NCI-H1092 (cell line): ENCODE results near the gene VTI1A.
"Not testable (repeated sequence)": the region's sequence is repeated elsewhere in the genome, so short reads cannot be mapped to it uniquely, and the experiment has no call there.

Source experiments
- DNase-seq: peaks from one replicate; lab custom pipeline; 2025; lab: John Stamatoyannopoulos, UW

Gene VTI1A

GRCh38 chr10:112588225-112588990, 141.4 kb downstream of the VTI1A start:
- DNase-seq = no peak

- DNase-seq = no peak
These were observed 142.1 kb downstream of the VTI1A start for GRCh38 chr10:112589081-112589480.

DNA sequence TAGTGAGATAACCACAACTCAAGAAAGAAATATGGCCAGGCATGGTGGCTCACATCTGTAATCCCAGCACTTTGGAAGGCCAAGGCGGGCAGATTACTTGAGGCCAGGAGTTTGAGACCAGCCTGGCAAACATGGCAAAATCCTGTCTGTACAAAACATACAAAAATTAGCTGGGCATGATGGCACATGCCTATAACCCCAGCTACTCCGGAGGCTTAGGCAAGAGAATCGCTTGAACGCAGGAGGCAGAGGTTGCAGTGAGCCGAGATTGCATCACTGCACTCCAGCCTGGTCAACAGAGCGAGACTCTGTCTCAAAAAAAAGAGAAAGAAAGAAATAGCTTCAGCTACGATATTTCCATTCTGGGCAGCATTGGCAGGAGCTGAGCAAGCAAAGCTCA, 143.8 kb downstream of the VTI1A start:
- not testable (repeated sequence) for DNase-seq

GRCh38 chr10:112593023-112593422, 146.0 kb downstream of the VTI1A start:
- no peak for DNase-seq

DNA sequence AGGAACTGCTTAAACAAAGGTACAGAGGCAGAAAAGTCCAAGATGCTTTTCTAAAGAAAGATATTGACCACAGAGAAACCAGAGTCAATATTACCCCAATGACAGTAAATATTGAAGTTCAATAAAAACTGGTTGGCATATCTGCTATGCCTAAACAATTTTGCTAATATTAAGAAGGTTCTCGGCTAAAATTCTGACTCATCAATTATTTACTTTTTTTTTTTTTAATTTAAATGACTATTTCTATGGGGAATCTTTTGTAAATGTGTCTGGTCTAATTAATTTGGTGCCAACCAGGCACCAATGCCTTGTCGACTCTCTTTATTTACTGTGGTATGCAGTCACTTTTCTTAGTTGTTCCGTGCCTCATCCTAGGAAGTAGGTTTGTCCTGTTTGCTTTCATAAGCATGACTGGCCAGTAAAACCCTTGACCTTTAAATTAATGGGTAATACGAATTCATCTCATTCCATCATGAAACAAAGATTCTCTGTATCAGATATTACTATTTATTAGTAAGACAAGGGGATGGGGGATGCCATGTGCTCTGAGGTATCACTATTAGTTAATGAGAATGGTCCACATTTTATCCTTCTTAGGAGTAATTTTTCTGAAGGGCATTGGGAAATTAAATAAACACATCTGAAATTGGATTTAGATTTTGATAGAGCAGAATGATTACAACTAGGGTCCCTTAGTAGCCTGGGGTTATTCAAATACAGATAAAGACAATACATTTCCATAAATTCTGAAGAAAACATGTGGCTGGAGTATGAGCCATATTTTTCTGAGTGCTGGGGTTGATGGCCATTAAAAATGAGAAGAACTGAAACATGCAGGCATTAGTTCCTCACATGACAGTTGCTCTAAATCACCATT, 154.4 kb downstream of the VTI1A start:
- DNase-seq = no peak

GRCh38 chr10:112603062-112603461, 156.0 kb downstream of the VTI1A start:
- DNase-seq = no peak

- DNase-seq = no peak
These were observed 158.0 kb downstream of the VTI1A start for GRCh38 chr10:112605063-112605462.

GRCh38 chr10:112607506-112607905, 160.5 kb downstream of the VTI1A start:
- no peak for DNase-seq

DNA sequence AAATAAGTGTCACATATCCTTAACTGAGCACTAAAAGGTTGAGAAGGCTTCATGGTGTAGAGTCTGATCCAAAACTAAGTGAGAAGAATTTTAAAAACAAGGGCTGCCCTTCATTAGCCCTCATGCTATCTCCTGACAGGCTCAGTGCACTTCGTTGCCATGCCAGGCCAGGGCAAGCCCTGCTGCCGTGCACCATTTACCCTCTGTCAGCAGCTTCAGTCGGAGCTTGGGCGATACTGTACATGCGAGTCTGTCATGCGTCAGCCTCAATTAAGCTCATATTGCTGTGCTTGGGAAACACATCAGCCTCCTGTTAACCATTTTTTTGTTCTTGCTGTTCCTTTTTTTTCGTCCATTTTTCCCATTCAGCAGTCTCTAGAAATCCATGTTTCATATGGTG, 166.6 kb downstream of the VTI1A start:
- no peak for DNase-seq

DNA sequence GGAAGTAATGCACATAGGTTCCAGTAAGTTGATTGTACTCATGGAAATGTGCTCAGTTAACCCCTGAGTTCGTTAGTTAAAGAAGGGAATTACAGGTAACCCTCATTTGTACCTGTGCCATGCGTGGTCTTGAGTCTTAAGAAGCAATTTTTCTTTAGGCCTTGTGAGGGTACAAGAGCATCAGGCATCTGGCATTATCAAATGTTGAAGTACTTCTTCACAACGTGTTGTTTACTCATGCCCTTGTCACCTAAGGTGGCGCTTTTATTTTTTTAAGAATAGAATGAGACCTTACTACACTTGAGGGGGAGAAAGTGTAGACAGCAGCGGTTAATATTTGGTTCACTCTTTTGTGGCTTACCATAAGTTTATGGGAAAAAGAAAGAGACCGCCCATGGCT, 167.1 kb downstream of the VTI1A start:
- no peak for DNase-seq

DNA sequence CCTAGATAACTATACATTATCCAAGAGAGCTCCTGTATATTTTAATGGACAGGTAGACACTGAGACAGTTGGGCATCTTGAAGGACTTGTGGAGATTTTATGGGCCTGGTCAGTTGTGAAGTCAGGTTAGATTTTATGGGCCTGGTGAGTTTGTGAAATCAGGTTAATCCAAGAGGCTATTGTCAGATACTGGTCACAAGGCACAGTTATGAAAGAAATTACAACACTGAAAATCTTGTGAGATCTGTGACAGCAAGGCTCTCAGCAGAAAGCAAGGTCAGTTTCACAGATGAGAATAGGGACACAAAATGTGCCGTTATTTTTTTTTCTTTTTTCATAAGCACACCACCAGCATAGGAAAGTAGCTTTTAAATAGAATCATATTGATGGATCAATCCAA, 167.6 kb downstream of the VTI1A start:
- no peak for DNase-seq

GRCh38 chr10:112615269-112615668, 168.3 kb downstream of the VTI1A start:
- DNase-seq = no peak

DNA sequence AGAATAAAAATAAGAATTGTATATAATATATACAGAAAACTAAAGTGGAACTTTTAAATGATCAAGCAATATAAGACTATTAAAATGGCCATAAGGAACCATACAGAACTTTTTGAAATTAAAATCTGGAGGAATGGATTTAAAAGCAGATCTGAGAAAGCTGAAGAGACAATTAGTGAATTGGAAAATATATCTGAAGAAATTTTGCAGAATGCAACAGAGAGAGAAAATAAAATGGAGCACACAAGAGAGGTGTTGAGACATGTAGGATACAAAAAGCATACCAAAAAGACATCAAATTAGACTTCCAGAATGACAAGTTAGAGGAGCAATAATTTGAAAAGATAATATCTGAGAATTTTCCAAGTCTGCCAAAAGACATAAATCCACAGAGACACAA, 169.6 kb downstream of the VTI1A start:
- no peak for DNase-seq

GRCh38 chr10:112618814-112619213, 171.8 kb downstream of the VTI1A start:
- DNase-seq = no peak

- DNase-seq = no peak
These were observed 172.5 kb downstream of the VTI1A start for GRCh38 chr10:112619556-112619955.

- no peak for DNase-seq
These were observed 175.8 kb downstream of the VTI1A start for GRCh38 chr10:112622786-112623185.

DNA sequence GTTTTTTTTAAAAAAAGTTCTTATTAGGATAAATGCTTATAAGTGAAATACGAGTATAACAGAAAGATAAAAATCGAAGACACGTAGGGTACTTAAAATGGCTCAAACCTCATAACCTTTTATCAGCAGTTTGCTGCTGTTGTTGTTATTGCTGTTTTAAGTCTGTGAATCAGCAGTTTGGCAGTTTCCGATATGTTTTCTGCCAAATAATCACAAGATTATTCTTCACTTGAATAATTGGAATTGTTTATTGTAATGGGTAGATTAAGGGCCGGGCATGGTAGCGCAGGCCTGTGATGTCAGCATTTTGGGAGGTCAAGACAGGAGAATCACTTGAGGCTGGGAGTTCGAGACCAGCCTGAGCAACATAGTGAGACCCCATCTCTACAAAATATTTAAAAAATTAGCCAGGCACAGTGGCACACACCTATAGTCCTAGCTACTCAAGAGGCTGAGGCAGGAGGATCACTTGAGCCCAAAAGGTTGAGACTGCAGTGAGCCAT, 177.6 kb downstream of the VTI1A start:
- DNase-seq = no peak

DNA sequence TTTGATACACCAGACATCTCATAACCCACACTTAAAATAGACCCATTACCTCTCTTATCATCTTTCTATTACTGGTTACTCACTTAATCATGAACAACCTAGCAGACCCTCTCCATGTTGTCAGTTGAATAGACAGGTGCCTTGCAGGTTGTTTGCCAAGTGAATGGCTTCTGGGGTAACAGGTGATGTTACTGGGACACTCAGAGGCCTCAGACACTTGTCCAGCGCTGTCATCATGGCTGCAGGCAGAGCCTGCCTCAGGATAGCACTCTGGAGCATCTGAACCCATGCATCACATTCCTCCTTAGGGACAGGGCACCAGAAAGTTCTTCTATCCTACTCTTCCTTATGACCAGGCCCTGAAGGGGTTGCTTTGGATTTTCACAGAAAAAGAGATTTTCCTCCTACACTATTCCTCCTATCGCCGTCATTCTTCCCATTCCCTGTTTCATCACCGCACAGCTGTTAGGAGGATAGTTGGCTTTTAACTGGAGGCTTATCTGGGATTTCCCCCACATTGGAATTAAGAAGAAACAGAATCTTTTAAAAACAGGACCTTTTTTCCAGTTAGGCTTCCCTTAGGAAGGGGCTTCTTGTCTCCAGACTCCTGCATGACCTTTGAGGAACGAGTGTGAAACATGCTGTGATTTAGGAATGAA, 182.1 kb downstream of the VTI1A start:
- DNase-seq = no peak

GRCh38 chr10:112631501-112632400, 184.7 kb downstream of the VTI1A start:
- DNase-seq = no peak

DNA sequence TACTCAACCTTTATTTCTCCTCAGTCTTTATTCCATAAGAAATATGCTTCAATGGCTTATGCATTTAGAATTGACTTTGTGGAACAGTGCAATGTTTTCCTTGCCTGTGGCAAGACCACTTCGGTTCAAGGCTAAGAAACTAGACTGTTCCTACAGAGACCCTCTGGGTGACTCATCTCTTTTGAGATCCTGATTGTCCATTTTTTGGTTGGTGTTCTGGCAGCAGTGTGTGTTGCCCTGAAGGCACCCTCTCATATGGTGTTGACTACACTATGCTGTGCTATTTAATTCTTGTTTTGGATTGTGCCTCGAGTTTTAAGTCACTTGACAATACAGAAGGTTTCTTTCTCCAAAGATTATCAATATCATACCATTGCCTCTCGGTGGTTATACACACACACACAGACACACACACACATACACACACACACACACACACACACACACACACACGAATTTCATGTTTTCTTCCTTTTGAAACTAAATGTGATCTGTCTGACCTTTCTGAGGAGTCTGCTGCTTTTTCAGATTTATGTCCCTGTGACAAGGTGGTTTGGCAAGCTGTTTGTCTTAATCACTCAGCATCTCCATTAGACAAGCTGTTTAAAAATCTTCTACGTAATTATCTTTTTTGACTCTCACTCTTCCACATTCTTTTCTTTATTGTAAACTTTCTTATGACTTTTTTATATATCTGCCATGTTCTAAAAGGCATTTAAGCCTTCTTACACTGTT, 187.2 kb downstream of the VTI1A start:
- no peak for DNase-seq

DNA sequence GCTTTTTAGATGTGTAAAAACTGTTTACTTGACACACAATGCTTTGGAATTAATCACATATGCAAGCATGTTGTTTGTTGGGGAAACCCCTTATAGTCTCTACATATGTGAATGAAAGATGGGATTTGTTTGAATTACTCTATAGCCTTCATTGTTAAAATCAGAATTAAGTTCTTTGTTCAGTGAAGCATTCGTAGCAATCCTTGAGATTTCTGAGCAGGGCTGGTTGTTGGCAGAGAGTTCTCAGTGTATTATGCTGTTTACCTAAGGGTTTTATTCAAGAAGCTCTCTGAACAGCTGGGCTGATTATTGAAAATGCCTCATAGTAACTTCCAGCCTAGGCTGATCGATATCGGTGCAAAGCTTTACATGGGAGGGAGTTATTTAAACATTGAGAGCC, 190.9 kb downstream of the VTI1A start:
- DNase-seq = no peak
